ENCODE results near the gene ESRP2. TPM values are rescaled to one million over a fixed set of nuclear protein-coding genes. Genes with fewer than 3 reads are reported as not detected.

The ESRP2 gene
- total and polyA plus RNA-seq, 7 donors: under 0.01 to 50.0 (median 12.1) TPM; not detected in 1

DNA sequence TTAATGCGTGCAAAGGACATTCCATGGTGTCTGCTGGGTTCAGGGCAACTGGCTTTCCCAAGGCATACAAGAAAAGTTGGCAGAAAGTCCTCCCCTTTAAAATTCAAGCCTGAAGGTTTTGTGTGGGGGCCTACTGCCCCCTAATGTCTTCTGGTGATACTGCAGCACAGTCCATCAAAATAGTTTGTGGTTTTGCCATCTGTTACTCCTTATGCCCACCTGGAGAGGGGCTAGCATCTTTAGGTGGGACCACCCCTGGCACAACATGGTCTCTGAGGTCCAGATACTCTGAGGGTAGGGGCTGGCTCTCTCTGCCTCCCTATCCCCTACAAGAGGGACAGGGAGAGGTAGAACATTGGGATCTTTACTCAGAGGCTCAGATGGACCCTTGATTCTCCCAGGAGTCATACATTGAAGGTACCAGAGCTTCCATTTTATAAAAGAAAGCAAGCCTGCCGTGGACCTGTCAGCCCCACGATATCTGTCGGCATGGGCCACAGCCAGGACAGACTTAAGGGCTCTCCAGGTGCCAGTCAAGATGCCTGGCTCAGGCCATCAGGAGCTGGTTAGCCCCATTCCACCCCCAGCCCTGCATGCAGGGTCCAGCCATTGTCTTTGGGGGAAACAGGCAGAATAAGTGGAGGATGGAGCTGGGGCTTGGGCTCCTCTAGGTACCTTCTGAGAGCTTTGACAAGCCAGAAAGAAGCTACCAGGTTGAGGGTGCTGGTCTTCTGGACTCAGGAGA is 6.3 kb downstream of the ESRP2 start:
- 60 to 81% methylated on average over 4 of the region's 4 CpGs for WGBS, 2 donors
- TF ChIP-seq, protein P1, sequence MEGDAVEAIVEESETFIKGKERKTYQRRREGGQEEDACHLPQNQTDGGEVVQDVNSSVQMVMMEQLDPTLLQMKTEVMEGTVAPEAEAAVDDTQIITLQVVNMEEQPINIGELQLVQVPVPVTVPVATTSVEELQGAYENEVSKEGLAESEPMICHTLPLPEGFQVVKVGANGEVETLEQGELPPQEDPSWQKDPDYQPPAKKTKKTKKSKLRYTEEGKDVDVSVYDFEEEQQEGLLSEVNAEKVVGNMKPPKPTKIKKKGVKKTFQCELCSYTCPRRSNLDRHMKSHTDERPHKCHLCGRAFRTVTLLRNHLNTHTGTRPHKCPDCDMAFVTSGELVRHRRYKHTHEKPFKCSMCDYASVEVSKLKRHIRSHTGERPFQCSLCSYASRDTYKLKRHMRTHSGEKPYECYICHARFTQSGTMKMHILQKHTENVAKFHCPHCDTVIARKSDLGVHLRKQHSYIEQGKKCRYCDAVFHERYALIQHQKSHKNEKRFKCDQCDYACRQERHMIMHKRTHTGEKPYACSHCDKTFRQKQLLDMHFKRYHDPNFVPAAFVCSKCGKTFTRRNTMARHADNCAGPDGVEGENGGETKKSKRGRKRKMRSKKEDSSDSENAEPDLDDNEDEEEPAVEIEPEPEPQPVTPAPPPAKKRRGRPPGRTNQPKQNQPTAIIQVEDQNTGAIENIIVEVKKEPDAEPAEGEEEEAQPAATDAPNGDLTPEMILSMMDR (IDR thresholded peaks at IDR 0.05): peak; percentile 70 to 87 (median 78)
- no peak for TF ChIP-seq EP300 (IDR thresholded peaks at IDR 0.05)
- peak; percentile 70 for DNase-seq
- H3K9me3 ChIP-seq: no peaks in the 10 kb centered on the region
- H3K36me3 ChIP-seq: peaks cover 0 to 3% (median 0%) of the 10 kb centered on the region in 4 donors
- no peak overlapping the region for H3K4me3 ChIP-seq
- peaks cover 0 to 11% (median 4%) of the 10 kb centered on the region in 4 donors for H3K4me1 ChIP-seq
- H3K27me3 ChIP-seq: no peaks in the 10 kb centered on the region
- intact Hi-C loops (cut with DNase I): loop anchor here (2.0 to 10.0 kb wide), 2 partner anchors 143 to 415 kb away; no protein-coding TSS in a partner anchor
- H3K27ac ChIP-seq: peak overlapping the region in 1 of 4 donors; percentile 35

DNA sequence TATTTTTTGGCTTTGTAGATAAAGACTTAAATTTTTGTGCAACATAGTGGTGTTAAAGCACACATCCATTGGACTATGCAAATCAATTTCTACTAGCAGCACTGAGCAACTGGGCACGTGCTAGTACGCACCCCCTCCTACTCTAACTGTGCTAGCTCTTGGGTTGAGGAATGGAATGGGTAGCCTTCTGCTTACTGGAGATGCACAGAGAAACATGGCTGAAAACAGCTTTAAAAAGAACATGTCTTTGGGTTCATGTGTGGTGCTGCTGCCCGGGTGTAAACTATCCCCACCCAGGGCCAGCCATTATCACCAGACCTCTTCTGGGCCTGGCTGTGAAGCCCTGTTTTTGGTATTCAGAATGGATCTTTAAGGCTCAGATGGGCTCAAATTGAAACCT is 7.3 kb downstream of the ESRP2 start:
- Histone ChIP-seq H3K36me3 (peaks cover 0 to 3% (median 0%) of the 10 kb centered on the region in 4 donors), H3K9me3 (no peaks in the 10 kb centered on the region), H3K4me1 (peaks cover 0 to 11% (median 4%) of the 10 kb centered on the region in 4 donors), H3K4me3 (no peak overlapping the region), H3K27me3 (no peaks in the 10 kb centered on the region), H3K27ac (peak overlapping the region in 2 of 4 donors; percentile 35 to 44)
- TF ChIP-seq EP300 (IDR thresholded peaks at IDR 0.05) (no peak), POLR2AphosphoS5 (IDR thresholded peaks at IDR 0.05) (no peak), POLR2A (IDR thresholded peaks at IDR 0.05) (no peak)
- TF ChIP-seq, protein P1 (IDR thresholded peaks at IDR 0.05): no peak
- 73 to 79% methylated on average over 3 of the region's 3 CpGs for WGBS, 2 donors
- intact Hi-C loops (cut with DNase I): loop anchor here (1.0 to 10.0 kb wide), 3 partner anchors 142 to 414 kb away; no protein-coding TSS in a partner anchor
- no peak for DNase-seq

DNA sequence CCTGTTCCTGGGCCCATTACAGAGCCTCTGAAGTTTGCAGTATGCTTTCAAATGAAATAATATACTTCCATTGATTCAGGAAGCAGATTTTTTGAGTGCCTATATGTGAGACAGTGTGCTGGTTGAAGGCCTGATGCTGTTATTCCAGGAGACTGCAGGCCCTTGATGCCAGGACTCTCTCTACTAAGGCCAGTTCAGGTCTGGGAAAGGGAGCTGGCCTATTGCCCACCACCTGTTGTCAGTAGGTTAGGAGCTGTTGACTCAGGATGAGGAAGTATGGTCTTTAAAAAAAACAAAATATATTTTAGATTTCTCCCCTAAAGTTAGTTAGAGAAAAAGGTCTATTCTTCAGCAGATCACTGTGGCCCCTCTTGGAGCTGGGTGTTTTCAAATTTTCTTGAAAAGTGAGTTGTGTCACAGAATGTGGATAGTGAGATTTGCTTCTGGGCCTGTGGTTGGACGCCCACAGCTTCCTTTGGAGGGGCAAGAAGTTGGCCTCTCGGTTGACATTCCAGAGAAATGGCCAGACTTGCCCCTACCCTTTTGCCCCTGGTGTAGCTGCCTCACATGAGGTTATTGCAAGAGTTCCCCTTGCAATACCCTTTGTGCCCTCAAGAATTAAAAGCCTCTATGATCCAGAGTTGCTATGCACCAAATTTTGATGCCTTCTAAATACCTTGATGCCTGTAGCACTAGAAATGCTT is 7.9 kb downstream of the ESRP2 start:
- Histone ChIP-seq H3K27ac (no peak overlapping the region), H3K4me3 (no peak overlapping the region), H3K36me3 (peaks cover 0 to 3% (median 0%) of the 10 kb centered on the region in 4 donors), H3K4me1 (peaks cover 0 to 11% (median 4%) of the 10 kb centered on the region in 4 donors), H3K27me3 (no peaks in the 10 kb centered on the region), H3K9me3 (no peaks in the 10 kb centered on the region)
- peak; percentile 64 for DNase-seq
- no peak for TF ChIP-seq POLR2A (IDR thresholded peaks at IDR 0.05)
- no peak for TF ChIP-seq POLR2AphosphoS5 (IDR thresholded peaks at IDR 0.05)
- TF ChIP-seq, protein P1 (IDR thresholded peaks at IDR 0.05): no peak
- TF ChIP-seq EP300 (IDR thresholded peaks at IDR 0.05): no peak
- intact Hi-C loops (cut with DNase I): loop anchor here (1.0 to 10.0 kb wide), 3 partner anchors 141 to 413 kb away; no protein-coding TSS in a partner anchor
- 51 to 55% methylated on average over 2 of the region's 2 CpGs for WGBS, 2 donors

DNA sequence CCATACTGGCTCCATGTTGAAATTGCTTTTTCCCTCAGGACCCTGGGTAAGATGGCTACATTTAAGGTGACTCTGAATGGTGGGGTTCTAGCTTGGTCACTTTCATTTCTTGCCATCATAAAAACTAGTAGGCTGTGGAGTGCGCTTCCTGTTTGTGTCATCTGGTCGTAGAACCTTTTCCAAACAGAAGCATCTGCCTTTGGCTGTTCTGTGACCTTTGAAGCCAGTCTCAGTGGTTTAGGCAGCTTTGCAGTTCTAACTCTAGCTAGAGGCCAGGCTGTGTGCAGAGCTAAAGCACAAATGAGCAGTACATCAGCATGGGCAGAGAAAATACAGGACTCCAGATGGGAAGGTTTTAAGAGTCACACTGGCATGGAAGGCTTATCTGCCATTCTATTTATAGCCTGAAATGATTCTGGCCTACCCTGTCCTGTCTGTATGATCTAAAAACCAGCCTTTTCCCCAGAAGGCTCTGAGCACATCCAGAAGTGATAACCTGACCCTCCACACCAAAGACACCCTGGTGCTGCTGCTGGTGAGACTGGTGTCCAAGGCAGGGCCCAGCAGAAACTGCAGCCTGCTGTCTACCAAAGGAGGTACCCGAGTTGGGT is 8.6 kb downstream of the ESRP2 start:
- H3K9me3 ChIP-seq: no peaks in the 10 kb centered on the region
- H3K4me3 ChIP-seq: no peak overlapping the region
- no peak overlapping the region for H3K27ac ChIP-seq
- intact Hi-C loops (cut with DNase I): loop anchor here (10.0 kb wide), 1 partner anchor 412 kb away; no protein-coding TSS in a partner anchor
- WGBS, 2 donors: 19 to 34% methylated on average over 3 of the region's 3 CpGs
- peaks cover 0 to 11% (median 4%) of the 10 kb centered on the region in 4 donors for H3K4me1 ChIP-seq
- no peaks in the 10 kb centered on the region for H3K27me3 ChIP-seq
- TF ChIP-seq EP300 (IDR thresholded peaks at IDR 0.05): no peak
- TF ChIP-seq POLR2A (IDR thresholded peaks at IDR 0.05): no peak
- H3K36me3 ChIP-seq: peaks cover 0 to 3% (median 0%) of the 10 kb centered on the region in 4 donors
- peak; percentile 36 for DNase-seq

Measured in sigmoid colon (tissue), 7 donors.